GM19238 (cell line): ENCODE measurements around the gene SLC25A12.

Experiments
- DNase-seq: peaks from one replicate; pipeline ENCODE4 v3.0.0; 2011; ENCODE audit warnings: low spot score; ENCODE audit not compliant: insufficient read length

The SLC25A12 gene

DNA sequence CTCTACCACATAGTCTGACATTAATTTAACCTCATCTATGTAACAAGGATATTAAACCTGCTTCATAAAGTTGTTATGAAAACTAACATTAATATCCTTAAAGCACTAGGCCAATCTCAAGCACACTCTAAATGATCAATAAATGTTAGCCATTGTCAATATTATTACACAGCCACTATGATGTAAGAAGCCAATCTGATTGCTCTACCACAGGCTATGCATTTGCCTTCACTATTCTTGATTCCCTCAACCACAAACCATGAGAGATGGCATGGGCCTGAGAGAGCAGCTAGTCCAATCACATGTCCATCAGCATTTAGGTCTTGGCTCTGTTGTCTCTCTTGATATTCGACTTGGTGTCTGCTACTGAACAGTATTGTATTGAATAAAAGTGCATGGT, 4.2 kb downstream of the SLC25A12 start:
- DNase-seq = no peak

GRCh38 chr2:171889333-171889732, 4.7 kb downstream of the SLC25A12 start:
- DNase-seq = no peak

DNA sequence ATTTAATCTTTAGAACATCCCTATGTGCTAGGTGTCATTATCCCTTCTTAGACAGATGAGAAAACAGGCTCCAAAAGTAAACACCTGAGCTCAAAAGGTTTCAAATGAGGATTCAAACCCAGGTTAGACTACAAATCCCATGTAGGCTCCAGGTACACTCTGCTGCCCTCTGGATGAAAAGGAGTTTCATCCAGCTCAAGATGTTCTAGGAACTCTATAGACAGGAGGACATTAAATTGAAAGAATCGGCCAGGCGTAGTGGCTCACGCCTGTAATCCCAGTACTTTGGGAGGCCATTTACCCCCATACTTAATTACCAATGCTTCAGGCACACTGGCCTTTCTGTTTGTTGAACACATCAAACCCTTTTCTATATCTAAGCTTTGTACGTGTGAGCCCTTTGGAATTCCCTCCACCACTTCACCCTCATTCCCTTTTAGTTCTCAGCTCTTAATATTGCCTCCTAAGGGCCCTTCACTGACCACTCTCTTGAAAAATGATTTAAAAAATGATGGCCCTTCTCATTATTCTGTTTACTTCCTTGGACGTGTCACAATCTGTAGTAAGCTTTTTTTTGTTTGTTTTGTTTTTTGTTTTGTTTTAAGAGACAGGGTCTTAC, 10.7 kb downstream of the SLC25A12 start:
- DNase-seq = no peak

- no peak for DNase-seq
Observed at GRCh38 chr2:171882089-171882769, 11.8 kb downstream of the SLC25A12 start.

- no peak for DNase-seq
Observed at GRCh38 chr2:171880774-171881173, 13.3 kb downstream of the SLC25A12 start.

- no peak for DNase-seq
Observed at GRCh38 chr2:171879865-171880264, 14.2 kb downstream of the SLC25A12 start.

GRCh38 chr2:171878481-171878993, 15.5 kb downstream of the SLC25A12 start:
- DNase-seq = no peak

GRCh38 chr2:171874963-171875362, 19.1 kb downstream of the SLC25A12 start:
- no peak for DNase-seq

DNA sequence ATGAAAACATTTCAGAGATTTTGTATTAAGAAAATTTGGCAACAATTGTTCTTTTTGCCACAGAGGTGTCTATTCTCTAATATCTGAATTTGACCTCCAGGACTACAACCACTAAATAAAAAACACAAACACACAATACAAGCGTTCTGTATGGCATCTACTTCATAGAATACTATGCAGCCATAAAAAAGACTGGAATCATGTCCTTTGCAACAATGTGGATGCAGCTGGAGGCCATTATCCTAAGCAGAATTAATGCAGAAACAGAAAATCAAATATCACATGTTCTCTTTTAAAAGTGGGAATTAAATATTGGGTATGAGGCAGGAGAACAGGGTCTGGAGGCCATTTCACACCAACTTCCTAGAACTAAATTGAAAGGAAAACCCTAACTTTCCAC, 19.5 kb downstream of the SLC25A12 start:
- no peak for DNase-seq

DNA sequence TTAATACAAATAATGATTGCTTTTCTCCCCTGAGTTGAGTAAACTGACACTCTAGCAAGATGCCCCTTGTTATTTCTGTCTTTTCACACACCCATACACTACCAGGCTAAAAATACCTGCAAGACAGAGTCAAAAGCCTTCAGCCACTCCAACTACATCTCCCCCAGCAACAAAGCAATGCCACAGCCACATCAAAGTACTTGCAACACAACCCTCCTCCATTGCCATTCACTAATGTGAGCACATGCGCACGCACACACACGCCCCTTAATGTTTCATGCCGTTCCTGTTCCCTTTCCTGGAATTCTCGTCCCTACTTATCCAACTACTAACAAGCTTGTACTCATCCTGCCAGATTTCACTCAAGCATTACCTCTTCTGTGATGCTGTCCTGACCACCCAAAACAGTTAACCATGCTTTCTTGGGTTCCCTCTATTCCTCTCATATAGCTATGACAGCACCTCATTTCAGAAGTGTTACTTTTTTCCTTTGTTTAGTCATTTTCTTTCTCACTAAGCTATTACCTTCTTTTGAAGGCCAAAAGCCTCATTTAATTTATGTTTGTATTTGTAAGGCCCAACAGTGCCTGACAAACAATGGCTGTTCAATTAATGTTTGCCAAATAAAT, 29.6 kb downstream of the SLC25A12 start:
- DNase-seq = no peak

GRCh38 chr2:171862501-171862900, 31.5 kb downstream of the SLC25A12 start:
- no peak for DNase-seq

GRCh38 chr2:171858397-171858958, 35.6 kb downstream of the SLC25A12 start:
- no peak for DNase-seq

DNA sequence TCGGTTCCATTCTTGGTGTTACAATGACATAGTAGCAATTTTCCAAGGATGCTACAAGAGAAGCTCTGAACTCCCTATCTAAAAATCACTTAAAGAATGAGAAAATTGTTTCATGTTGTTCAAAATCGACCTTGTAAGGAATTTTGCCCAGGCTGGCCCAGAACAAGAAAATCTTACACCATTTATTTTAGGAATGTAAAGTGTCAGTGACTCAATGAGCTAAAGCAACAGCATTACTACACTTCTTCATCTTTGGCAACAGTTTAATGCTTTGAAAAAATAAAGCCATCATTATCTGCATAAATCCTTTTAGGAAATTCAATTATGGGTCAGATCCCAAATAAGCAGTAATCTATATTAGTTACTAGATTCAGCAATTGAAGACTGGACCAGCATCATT, 38.6 kb downstream of the SLC25A12 start:
- no peak for DNase-seq

DNA sequence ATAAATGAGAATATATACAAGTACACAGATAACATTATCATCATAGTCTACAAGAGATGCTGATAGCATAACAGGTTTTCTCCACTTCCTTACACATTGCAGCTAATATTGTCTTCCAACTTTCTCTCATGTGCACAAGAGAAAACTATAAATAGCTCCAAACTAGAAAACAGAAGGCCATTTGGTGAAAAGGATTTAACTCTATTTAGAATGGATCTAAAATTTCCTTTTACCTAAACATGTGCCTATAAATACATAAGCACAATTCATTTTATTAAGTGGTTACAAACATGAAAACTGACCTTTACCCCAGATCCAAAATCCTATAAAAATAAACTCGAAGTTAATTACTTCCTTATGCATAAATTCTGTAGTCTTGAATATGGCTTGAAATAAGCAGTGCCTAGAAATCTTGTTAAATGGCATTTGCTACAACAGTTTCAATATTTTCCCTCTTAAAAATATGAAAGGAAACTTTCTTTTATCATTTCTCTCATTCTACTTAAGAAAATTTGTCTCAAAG, 41.6 kb downstream of the SLC25A12 start:
- no peak for DNase-seq

DNA sequence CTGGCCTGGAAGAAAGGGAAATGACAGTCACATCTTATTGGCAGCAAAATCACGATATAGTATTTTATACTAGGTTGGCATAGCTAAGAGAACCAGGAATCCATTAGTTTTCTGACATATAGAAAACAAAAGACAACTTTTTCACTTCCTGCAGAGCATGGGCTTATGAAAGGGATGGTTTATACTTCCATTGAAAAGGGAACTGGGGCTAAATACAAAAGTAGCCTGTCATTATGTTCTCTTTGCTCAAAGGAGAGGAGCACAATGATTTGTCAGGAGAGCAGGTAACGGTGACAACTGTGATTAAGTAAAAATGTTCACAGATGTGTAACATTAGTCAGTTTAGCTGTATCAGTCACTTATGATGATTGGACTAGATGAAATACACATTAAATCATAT, 46.4 kb downstream of the SLC25A12 start:
- DNase-seq = no peak

DNA sequence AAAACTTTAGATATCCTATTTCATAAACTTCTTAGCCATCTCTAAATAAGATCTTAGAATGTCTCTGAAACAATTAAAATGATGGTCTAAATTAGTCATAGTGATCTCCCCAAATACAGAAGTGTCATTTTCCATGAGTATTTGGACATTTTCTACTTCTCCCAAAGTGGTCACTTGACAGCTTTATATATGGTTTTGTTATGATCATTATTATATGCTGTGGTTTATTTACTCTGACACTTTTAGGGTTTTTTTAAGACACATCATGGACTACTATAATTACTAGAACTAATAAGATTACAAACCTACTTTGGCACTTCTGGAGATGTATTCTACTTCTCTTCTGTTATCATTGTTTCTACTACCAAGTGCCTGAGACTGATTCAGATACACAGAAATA, 47.1 kb downstream of the SLC25A12 start:
- no peak for DNase-seq

GRCh38 chr2:171841996-171842395, 52.0 kb downstream of the SLC25A12 start:
- no peak for DNase-seq

GRCh38 chr2:171837736-171838135, 56.3 kb downstream of the SLC25A12 start:
- no peak for DNase-seq

DNA sequence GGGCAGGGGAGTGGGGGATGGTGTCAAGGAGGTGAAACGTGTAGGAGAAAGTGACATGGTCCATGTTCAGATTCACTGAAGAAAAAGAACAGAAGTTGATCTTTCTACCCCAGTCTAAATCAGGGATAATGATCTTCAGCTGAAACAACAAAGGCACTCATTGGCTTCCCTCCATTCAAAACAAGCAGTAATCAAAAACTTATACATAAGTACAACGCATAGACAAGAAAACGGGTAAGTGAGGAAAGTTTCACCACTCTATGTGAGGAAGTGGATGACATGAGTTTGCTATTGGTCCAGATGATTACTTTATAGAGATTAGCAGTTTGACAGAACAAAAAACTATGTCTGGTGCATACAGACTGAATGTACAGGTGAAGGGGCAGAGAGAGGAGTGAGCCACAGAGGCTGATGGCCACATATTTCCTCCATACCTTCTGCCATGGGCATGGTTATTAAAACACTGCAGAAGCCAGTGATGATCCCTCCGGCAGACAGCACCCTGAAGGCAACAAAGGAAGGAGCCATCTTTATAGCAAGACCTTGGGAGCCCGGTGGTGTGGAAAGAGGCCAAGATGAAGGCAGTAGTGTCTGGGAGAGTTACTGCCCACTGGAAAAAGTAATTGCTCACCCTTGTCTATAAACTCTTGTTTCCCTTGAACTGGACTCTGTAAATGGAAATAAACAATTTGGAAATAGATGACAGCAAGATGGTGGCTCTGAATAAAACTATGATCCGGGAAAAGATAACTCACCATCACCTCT, 57.7 kb downstream of the SLC25A12 start:
- DNase-seq = no peak

GRCh38 chr2:171835386-171835785, 58.7 kb downstream of the SLC25A12 start:
- DNase-seq = no peak

- DNase-seq = no peak
Observed at GRCh38 chr2:171834286-171834685, 59.8 kb downstream of the SLC25A12 start.
